ENCODE results near the gene GAD1.

DNA sequence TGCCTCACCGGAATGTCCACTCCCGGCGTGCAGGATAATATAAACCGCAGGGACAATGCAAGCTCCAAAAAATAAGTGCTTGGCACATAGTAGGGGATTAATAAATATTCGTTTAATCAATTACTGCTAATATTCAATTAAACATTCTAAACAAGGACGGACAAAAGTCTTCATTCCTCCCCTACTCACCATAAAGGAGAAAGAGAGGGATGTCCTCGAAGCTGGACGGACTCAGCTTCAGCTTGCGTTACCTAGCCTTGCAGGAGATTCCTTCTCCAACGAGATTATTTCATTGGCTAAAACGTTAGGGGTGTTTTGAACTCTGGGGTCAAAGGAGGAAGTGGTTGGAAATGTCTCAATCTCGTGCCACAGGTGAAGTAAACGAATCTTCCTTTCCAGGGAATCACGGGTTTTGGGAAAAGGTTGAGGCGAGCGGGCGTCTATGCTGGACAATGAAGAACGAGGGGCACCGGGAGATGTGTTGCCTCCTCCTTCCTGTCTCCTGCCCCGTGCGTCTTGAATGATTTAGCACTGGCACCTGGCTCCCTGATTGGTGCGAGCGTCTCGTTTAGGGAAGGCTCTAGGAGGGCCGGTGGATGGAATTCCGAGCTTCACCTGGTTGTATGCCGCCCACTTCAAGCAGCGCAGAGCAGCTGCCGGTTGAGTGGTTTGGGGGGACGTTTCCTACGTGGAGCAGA, 2.0 kb upstream of the GAD1 start:
- no peak for TF ChIP-seq ZNF274 (IDR thresholded peaks at IDR 0.05; ENCODE audit: low read depth, low read length)
- no peak for TF ChIP-seq YY1 (IDR thresholded peaks at IDR 0.05; ENCODE audit: insufficient read depth, insufficient read length)
- TF ChIP-seq SUZ12 (IDR thresholded peaks at IDR 0.05; ENCODE audit: extremely low read depth, insufficient read depth, insufficient read length): no peak

All from NT2/D1 (cell line).